Thyroid gland (tissue), 4 donors: ENCODE data around the gene VPS26C.

Source experiments
- POLR2A ChIP-seq, 2 donors: fragments of 450-650 bp; IDR thresholded peaks; one replicate each; pipeline ENCODE4 v1.6.1; 2017; ENCODE audit warnings: antibody characterized with exemption in 2 of 2, mild to moderate bottlenecking in 2 of 2, moderate library complexity in 1 of 2
- TF ChIP-seq, protein P1 (sequence below), 6 experiments: fragments of 200-600 bp in 3 of 6; fragments of 450-650 bp in 3 of 6; sonication (generic) in 3 of 6; IDR thresholded peaks; one replicate each; pipeline ENCODE4 v1.5.1; 2016 to 2019; ENCODE audit warnings: antibody characterized with exemption in 6 of 6, mild to moderate bottlenecking in 2 of 6, inconsistent platforms in 1 of 6, moderate library complexity in 1 of 6

DNA sequence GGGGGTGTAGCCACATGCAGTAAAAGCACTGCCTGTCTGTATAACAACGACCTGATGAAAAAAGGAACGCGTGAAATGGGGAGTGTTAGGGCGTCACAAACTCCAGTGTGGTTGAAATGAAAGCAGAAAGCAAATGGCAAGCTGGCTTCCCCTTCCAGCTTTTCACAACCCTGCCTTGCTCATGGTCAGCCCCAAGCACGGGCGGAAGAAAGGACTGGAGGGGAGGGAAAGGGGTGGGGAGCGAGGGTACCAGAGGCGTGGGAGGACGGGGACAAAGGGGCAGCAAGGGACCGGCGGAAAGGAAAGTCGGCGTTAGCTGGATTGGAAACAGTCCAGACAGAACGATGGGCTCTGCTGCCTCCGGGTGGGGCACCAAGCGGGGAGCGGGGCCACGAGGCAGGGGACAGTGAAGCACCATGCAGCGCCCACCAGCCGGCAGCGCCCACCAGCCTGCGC is 9.6 kb downstream of the VPS26C start:
- TF ChIP-seq, protein P1, sequence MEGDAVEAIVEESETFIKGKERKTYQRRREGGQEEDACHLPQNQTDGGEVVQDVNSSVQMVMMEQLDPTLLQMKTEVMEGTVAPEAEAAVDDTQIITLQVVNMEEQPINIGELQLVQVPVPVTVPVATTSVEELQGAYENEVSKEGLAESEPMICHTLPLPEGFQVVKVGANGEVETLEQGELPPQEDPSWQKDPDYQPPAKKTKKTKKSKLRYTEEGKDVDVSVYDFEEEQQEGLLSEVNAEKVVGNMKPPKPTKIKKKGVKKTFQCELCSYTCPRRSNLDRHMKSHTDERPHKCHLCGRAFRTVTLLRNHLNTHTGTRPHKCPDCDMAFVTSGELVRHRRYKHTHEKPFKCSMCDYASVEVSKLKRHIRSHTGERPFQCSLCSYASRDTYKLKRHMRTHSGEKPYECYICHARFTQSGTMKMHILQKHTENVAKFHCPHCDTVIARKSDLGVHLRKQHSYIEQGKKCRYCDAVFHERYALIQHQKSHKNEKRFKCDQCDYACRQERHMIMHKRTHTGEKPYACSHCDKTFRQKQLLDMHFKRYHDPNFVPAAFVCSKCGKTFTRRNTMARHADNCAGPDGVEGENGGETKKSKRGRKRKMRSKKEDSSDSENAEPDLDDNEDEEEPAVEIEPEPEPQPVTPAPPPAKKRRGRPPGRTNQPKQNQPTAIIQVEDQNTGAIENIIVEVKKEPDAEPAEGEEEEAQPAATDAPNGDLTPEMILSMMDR (IDR thresholded peaks at IDR 0.05): no peak
- no peak for TF ChIP-seq POLR2A (IDR thresholded peaks at IDR 0.05)
